Left ventricle myocardium inferior (tissue), 1 donor: ENCODE data around the gene GAN. TPM values are rescaled to one million over a fixed set of nuclear protein-coding genes. Genes with fewer than 3 reads are reported as not detected.

Source experiments
- DNase-seq: peaks from one replicate; pipeline ENCODE4 v3.0.0-alpha.2; 2020
- H3K27ac ChIP-seq: fragments of 200-600 bp; replicated peaks from 2 replicates; pipeline ENCODE4 v1.8.0; 2021
- H3K27me3 ChIP-seq: fragments of 200-600 bp; 2 replicates; pipeline ENCODE4 v1.8.0; 2021; ENCODE audit warnings: low read depth
- H3K36me3 ChIP-seq: fragments of 200-600 bp; 2 replicates; pipeline ENCODE4 v1.8.0; 2021
- H3K4me1 ChIP-seq: fragments of 200-600 bp; 2 replicates; pipeline ENCODE4 v1.8.0; 2021
- H3K4me3 ChIP-seq: fragments of 200-600 bp; 2 replicates; pipeline ENCODE4 v1.8.0; 2021; ENCODE audit warnings: mild to moderate bottlenecking, moderate library complexity
- H3K9me3 ChIP-seq: fragments of 200-600 bp; replicated peaks from 2 replicates; pipeline ENCODE4 v1.8.0; 2021
- CTCF ChIP-seq: fragments of 200-600 bp; IDR thresholded peaks from 2 replicates; pipeline ENCODE4 v1.8.0; 2021; ENCODE audit warnings: antibody characterized with exemption, mild to moderate bottlenecking, borderline replicate concordance
- intact Hi-C: fragments of 100-400 bp; cut with micrococcal nuclease; formaldehyde crosslinking; loops from one replicate; pipeline ENCODE4 v1.11.0; 2022
- total RNA-seq: library from RNA; stranded (reverse); fragmentation: NEBNext Ultra II Directional; extraction: Animal tissue kit (Norgen Biotek cat#: 25700); gene quantifications from one replicate; pipeline ENCODE4 v1.2.1, GENCODE V29; 2021
- donor health status: DM: no; HTN: yes; CAD: no; lungs with severe emphysema.

The GAN gene
- total RNA-seq, 1 donor from 2014 or later = 9.0 TPM

- Histone ChIP-seq H3K4me1 (no peaks in the 10 kb centered on the region), H3K36me3 (no peaks in the 10 kb centered on the region), H3K4me3 (no peak overlapping the region), H3K9me3 (no peaks in the 10 kb centered on the region), H3K27me3 (no peaks in the 10 kb centered on the region), H3K27ac (no peak overlapping the region)
- DNase-seq = no peak
- TF ChIP-seq CTCF = no peak
- intact Hi-C loops = no loop called here
These were observed 36.2 kb upstream of the GAN start for GRCh38 chr16:81278526-81278925.

GRCh38 chr16:81279392-81279791 is 35.4 kb upstream of the GAN start:
- Histone ChIP-seq H3K4me3 (no peak overlapping the region), H3K27ac (no peak overlapping the region), H3K9me3 (no peaks in the 10 kb centered on the region), H3K4me1 (no peaks in the 10 kb centered on the region), H3K27me3 (no peaks in the 10 kb centered on the region), H3K36me3 (no peaks in the 10 kb centered on the region)
- intact Hi-C loops = no loop called here
- TF ChIP-seq CTCF = no peak
- DNase-seq = no peak

GRCh38 chr16:81280393-81280792 is 34.4 kb upstream of the GAN start:
- no peaks in the 10 kb centered on the region for H3K27me3 ChIP-seq
- H3K4me1 ChIP-seq = no peaks in the 10 kb centered on the region
- no peak for DNase-seq
- H3K36me3 ChIP-seq = no peaks in the 10 kb centered on the region
- no peak overlapping the region for H3K27ac ChIP-seq
- no peak for TF ChIP-seq CTCF
- no peak overlapping the region for H3K4me3 ChIP-seq
- H3K9me3 ChIP-seq = no peaks in the 10 kb centered on the region
- intact Hi-C loops = no loop called here

- Histone ChIP-seq H3K27ac (no peak overlapping the region), H3K27me3 (no peaks in the 10 kb centered on the region), H3K4me3 (no peak overlapping the region), H3K9me3 (no peaks in the 10 kb centered on the region), H3K4me1 (no peaks in the 10 kb centered on the region), H3K36me3 (no peaks in the 10 kb centered on the region)
- intact Hi-C loops = no loop called here
- TF ChIP-seq CTCF = no peak
- DNase-seq = no peak
These were observed 31.7 kb upstream of the GAN start for GRCh38 chr16:81283044-81283443.

GRCh38 chr16:81284995-81285600 is 29.7 kb upstream of the GAN start:
- intact Hi-C loops = no loop called here

More at GRCh38 chr16:81284995-81285600, 29.7 kb upstream of the GAN start:
- Histone ChIP-seq H3K9me3 (no peaks in the 10 kb centered on the region), H3K36me3 (no peaks in the 10 kb centered on the region), H3K27ac (no peak overlapping the region), H3K4me3 (no peak overlapping the region), H3K4me1 (no peaks in the 10 kb centered on the region), H3K27me3 (no peaks in the 10 kb centered on the region)
- no peak for TF ChIP-seq CTCF
- no peak for DNase-seq
